ENCODE measurements around the gene JPH4.

JPH4 gene

DNA sequence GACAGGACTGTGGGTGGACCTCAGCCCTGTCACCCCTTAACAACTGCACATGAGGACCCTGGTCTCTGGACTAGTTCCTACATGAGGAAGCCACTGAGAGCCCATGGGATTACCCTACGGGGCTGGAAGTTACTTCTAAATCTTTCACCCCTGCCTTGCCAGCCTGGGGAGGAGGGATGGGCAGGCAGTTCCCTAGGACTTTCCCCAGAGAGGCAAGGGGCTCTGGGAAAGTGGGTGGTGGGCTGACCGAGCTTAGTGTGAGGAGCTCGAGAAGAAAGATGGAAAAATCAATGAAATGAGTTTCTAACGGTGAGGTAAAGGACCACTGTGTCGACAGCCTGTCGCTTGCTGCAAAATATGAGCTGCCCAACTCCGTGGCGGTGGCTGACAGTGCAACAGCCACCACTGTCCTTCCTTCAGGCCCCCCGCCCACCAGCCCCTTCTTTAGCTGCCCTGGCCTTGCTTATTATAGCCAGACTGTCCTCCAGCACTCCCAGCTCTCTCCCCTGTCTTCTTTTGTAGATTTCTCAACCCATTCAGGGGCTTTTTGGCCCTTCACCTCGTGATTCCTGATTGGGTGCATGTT is 32.0 kb downstream of the JPH4 start:
- DNase-seq (ENCODE audit: low spot score), result no peak
- ChIA-PET CTCF (no interaction called here), POLR2A (ENCODE audit: low non-redundant PET) (no interaction called here)
- TF ChIP-seq, protein P1, sequence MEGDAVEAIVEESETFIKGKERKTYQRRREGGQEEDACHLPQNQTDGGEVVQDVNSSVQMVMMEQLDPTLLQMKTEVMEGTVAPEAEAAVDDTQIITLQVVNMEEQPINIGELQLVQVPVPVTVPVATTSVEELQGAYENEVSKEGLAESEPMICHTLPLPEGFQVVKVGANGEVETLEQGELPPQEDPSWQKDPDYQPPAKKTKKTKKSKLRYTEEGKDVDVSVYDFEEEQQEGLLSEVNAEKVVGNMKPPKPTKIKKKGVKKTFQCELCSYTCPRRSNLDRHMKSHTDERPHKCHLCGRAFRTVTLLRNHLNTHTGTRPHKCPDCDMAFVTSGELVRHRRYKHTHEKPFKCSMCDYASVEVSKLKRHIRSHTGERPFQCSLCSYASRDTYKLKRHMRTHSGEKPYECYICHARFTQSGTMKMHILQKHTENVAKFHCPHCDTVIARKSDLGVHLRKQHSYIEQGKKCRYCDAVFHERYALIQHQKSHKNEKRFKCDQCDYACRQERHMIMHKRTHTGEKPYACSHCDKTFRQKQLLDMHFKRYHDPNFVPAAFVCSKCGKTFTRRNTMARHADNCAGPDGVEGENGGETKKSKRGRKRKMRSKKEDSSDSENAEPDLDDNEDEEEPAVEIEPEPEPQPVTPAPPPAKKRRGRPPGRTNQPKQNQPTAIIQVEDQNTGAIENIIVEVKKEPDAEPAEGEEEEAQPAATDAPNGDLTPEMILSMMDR (conservative IDR thresholded peaks at IDR 0.05; ENCODE audit: low read depth), result no peak
- no peak overlapping the region for H3K27ac ChIP-seq

DNA sequence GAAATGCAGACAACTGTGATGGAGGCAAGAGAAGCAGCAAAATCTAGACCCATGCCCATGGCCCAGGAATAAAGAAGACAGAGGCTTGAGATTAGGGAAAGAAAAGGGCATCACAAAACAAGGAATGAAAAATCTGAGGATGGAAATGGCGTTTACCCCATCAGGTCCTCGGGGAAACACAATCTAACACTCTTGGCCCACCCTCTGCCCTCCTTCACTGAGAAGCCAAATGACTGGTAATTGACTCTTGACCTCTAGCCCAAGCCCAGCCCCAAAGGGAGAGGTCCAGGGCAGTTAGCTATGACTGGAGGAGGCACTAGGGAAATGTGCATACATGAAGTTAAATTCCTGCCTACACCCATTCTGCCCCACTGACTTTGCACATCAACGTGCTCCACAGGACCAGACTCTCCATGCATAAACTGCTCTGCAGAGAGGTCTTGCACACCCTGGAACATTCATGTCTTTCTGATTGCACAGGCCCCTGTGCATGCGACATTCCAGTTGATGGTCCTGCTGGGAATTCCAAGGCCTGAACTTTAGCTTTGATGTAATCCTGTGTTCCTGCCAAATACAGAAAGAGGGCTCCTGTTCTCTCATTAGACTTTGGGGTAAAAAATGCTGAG is 32.7 kb downstream of the JPH4 start:
- TF ChIP-seq, protein P1 (conservative IDR thresholded peaks at IDR 0.05; ENCODE audit: low read depth), result no peak
- no peak for DNase-seq (ENCODE audit: low spot score)
- CTCF ChIA-PET, result no interaction called here
- POLR2A ChIA-PET (ENCODE audit: low non-redundant PET), result no interaction called here
- H3K27ac ChIP-seq, result no peak overlapping the region

DNA sequence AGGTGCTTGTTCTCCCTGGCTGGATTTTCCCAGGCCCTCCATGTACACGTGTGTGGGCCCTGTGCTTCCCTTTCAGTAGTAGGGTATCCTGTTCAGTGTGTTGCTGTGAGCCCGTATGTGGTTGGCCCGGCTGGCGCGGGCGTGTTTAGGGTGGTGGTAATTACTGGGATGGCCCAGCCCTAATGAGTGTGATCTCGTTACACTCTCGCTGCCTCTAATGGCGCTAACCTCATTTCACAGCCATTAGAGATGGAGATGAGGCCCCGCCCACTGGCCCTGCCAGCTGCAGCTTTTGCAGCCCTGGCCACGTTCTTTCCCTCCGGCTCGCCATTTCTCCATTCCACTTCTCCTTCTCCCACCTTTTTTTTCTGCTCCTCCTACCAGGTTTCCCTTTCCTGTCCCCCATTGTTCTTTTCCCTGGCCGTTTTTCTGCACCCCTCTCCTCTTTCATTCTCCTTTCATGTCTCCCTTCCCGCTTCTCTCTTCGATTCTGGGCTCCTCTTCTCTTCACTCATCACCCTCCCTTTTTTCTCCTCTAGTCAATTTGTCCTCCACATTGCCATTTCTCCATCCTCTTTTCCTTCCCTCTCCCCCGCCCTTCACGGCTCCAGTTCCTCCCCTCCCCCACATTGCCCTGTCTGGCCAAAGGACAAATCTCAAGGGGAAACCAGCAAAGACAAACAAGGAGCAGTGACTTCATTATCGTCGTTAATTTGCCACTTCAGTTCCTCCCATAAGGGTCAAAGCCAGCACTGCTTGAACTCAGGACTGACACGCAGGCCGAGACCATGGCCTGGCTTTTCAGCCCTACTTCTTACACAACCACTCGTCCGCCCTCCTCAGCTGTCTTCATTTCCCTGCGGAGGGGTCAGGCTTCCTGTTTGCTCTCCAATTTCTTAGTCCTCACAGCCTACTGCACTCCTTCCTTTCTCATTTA is 33.8 kb downstream of the JPH4 start:
- ChIA-PET CTCF (interaction anchor here (0.6 kb wide), 1 partner anchor 21 kb away, joined by 9 read pairs; no protein-coding TSS in a partner anchor), POLR2A (ENCODE audit: low non-redundant PET) (no interaction called here)
- H3K27ac ChIP-seq, result no peak overlapping the region
- TF ChIP-seq, protein P1 (conservative IDR thresholded peaks at IDR 0.05; ENCODE audit: low read depth), result no peak
- DNase-seq (ENCODE audit: low spot score), result no peak

DNA sequence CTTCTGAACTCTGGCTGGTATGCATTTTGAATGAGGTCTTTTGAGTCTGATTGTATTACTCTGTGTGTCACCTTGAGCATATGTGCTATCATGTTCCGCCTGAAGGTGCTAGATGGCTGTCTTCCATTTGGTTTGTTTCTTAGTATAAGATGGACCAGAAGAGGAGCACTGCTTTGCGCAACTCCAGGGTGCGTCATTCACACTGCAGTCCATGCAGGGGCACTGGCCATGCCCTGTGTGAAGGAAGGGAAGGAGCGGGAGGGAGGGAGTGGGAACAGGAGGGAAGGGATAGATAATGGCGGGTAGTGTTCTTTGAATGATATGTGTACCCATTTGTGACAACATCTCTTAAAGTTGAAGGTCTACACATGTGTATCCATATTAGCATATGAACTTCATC is 35.2 kb downstream of the JPH4 start:
- POLR2A ChIA-PET (ENCODE audit: low non-redundant PET), result no interaction called here
- no peak overlapping the region for H3K27ac ChIP-seq
- CTCF ChIA-PET, result no interaction called here
- DNase-seq (ENCODE audit: low spot score), result no peak
- TF ChIP-seq, protein P1 (conservative IDR thresholded peaks at IDR 0.05; ENCODE audit: low read depth), result no peak

DNA sequence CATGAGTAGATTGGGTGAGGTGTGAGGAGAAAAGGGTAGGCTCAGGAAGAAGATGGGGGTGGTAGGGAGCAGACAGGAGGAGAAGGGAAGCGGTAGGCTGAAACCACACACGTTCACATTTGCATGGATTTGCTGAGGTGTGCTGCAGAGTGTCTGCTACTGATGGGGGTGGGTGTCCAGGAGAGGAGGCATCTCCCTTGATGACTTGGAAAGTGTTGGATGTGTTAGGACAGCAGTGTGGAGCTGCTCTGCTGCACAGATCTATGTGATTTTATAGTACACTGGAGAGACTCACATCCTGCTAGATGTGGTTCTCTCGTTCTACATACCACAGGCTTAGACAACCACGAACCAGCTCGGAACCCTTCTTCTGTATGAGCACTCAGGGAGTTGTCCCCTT is 36.3 kb downstream of the JPH4 start:
- DNase-seq (ENCODE audit: low spot score), result no peak
- ChIA-PET CTCF (no interaction called here), POLR2A (ENCODE audit: low non-redundant PET) (no interaction called here)
- TF ChIP-seq, protein P1 (conservative IDR thresholded peaks at IDR 0.05; ENCODE audit: low read depth), result no peak
- no peak overlapping the region for H3K27ac ChIP-seq

DNA sequence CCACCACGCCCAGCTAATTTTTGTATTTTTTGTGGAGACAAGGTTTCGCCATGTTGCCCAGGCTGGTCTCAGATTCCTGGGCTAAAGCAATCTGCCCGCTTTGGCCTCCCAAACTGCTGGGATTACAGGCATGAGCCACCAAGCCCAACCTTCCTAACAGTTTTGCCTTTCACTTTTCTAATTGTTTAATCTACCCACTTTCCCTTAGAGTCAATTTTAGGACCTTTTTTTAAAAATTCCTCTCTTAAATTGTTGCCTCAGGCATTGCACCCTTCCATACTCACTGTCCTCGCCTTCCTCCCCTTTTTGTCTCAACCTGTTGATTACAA is 38.5 kb downstream of the JPH4 start:
- no peak for DNase-seq (ENCODE audit: low spot score)
- H3K27ac ChIP-seq, result no peak overlapping the region
- TF ChIP-seq, protein P1 (conservative IDR thresholded peaks at IDR 0.05; ENCODE audit: low read depth), result no peak
- POLR2A ChIA-PET (ENCODE audit: low non-redundant PET), result no interaction called here
- CTCF ChIA-PET, result interaction anchor here (0.6 kb wide), 1 partner anchor 19 kb away, joined by 3 read pairs; no protein-coding TSS in a partner anchor

All from RWPE1 (cell line).